Measurements from ENCODE around the gene EPAS1.

DNA sequence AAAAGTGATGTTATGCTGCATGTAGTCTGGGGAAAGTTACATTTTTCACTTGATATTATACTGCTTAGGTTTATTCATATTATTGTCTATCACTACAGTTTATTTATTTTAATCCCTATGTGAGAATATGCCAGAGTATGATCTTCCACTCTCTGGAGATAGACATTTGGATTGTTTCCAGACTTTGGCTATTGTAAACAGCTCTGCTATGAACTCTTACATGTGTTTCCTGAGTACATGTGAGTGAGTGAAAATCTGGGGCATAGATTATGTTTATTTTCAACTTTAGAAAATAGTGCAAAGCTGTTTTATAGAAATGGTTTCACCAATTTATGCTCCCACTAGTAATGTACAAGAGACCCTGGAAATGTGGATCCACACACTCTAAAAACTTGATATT lies 49.0 kb upstream of the EPAS1 start:
- no peak for TF ChIP-seq EZH2 (optimal IDR thresholded peaks at IDR 0.05; ENCODE audit: low read depth, low read length)
- TF ChIP-seq, protein P1, sequence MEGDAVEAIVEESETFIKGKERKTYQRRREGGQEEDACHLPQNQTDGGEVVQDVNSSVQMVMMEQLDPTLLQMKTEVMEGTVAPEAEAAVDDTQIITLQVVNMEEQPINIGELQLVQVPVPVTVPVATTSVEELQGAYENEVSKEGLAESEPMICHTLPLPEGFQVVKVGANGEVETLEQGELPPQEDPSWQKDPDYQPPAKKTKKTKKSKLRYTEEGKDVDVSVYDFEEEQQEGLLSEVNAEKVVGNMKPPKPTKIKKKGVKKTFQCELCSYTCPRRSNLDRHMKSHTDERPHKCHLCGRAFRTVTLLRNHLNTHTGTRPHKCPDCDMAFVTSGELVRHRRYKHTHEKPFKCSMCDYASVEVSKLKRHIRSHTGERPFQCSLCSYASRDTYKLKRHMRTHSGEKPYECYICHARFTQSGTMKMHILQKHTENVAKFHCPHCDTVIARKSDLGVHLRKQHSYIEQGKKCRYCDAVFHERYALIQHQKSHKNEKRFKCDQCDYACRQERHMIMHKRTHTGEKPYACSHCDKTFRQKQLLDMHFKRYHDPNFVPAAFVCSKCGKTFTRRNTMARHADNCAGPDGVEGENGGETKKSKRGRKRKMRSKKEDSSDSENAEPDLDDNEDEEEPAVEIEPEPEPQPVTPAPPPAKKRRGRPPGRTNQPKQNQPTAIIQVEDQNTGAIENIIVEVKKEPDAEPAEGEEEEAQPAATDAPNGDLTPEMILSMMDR (IDR thresholded peaks at IDR 0.05; ENCODE audit: low read length) = no peak
- TF ChIP-seq EZH2phosphoT487 (IDR thresholded peaks at IDR 0.05; ENCODE audit: low read length) = no peak

Data from MM.1S (cell line).